ENCODE data around the gene MYO16. TPM values are rescaled to one million over a fixed set of nuclear protein-coding genes. Genes with fewer than 3 reads are reported as not detected.
"Not testable (repeated sequence)": the region's sequence is repeated elsewhere in the genome, so short reads cannot be mapped to it uniquely, and the experiment has no call there.

MYO16 gene
- total RNA-seq, 4 donors from 2014 or later: 0.53 TPM; not detected in 3

DNA sequence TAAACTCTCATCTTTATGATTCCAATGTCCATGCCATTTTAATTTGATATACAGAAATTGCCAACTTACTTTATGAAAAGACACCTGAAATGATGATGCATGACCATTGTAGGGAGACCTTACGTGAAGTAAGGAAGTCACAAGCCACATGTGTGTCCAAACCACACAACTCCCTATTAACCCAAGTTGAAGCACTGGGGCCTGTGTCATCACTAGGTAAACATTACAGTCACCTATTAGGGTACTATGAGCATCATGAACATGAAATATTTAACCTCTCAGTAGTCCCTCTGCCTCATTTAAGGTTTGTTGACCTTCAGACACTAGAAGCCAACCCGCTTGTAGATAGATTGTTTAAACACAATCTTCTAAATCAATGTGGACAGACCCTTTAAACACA lies 580.1 kb downstream of the MYO16 start:
- Histone ChIP-seq H3K9me3 (no peaks in the 10 kb centered on the region), H3K4me3 (no peak overlapping the region), H3K4me1 (no peaks in the 10 kb centered on the region), H3K27me3 (no peaks in the 10 kb centered on the region), H3K27ac (no peak overlapping the region), H3K36me3 (no peaks in the 10 kb centered on the region)
- TF ChIP-seq, protein P1, sequence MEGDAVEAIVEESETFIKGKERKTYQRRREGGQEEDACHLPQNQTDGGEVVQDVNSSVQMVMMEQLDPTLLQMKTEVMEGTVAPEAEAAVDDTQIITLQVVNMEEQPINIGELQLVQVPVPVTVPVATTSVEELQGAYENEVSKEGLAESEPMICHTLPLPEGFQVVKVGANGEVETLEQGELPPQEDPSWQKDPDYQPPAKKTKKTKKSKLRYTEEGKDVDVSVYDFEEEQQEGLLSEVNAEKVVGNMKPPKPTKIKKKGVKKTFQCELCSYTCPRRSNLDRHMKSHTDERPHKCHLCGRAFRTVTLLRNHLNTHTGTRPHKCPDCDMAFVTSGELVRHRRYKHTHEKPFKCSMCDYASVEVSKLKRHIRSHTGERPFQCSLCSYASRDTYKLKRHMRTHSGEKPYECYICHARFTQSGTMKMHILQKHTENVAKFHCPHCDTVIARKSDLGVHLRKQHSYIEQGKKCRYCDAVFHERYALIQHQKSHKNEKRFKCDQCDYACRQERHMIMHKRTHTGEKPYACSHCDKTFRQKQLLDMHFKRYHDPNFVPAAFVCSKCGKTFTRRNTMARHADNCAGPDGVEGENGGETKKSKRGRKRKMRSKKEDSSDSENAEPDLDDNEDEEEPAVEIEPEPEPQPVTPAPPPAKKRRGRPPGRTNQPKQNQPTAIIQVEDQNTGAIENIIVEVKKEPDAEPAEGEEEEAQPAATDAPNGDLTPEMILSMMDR (IDR thresholded peaks at IDR 0.05): no peak
- no peak for DNase-seq

DNA sequence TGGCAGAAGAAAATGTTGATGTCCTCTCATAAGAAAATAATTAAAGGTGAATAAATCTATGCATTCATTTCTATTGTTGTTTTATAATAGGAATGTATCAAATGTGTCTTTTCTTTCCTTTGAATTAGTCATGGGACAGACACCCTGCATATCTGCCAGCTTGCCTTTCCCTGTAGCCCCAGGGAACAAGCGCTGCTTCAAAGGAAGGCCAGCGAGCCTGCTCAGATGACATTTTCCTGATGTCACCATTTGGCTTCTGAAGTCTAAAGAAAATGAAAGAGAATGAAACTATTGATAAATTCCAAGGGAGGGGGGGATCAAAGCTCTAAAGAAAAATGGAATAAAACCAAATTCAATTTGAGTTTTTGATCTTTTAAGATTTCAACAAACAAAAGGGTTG lies 582.2 kb downstream of the MYO16 start:
- no peaks in the 10 kb centered on the region for H3K27me3 ChIP-seq
- DNase-seq: no peak
- H3K27ac ChIP-seq: no peak overlapping the region
- H3K4me3 ChIP-seq: no peak overlapping the region
- TF ChIP-seq, protein P1 (IDR thresholded peaks at IDR 0.05): no peak
- TF ChIP-seq POLR2A (IDR thresholded peaks at IDR 0.05): no peak
- no peaks in the 10 kb centered on the region for H3K36me3 ChIP-seq
- no peaks in the 10 kb centered on the region for H3K4me1 ChIP-seq
- H3K9me3 ChIP-seq: no peaks in the 10 kb centered on the region

DNA sequence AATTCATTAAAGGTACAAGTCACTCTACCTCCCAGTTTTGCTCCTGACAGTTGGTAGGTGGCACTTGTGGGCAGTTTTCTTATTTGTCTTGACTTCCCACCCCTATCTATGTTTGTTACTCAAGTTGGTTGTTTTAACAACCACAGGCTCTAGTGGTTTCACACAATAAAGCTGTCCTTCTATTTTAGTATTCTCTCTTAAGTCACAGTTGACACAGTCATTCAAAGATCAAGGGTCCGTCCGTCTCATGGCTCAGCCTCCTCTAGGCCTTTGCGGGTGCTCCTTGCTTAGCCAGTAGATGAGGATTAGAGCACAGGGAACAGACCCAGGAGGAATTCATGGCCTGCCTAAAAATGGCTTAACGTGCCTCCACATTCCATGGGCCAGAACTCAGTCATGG lies 583.2 kb downstream of the MYO16 start:
- Histone ChIP-seq H3K27me3 (no peaks in the 10 kb centered on the region), H3K27ac (no peak overlapping the region), H3K4me1 (no peaks in the 10 kb centered on the region), H3K36me3 (no peaks in the 10 kb centered on the region), H3K4me3 (no peak overlapping the region), H3K9me3 (no peaks in the 10 kb centered on the region)
- no peak for DNase-seq
- TF ChIP-seq, protein P1 (IDR thresholded peaks at IDR 0.05): no peak
- no peak for TF ChIP-seq POLR2A (IDR thresholded peaks at IDR 0.05)

DNA sequence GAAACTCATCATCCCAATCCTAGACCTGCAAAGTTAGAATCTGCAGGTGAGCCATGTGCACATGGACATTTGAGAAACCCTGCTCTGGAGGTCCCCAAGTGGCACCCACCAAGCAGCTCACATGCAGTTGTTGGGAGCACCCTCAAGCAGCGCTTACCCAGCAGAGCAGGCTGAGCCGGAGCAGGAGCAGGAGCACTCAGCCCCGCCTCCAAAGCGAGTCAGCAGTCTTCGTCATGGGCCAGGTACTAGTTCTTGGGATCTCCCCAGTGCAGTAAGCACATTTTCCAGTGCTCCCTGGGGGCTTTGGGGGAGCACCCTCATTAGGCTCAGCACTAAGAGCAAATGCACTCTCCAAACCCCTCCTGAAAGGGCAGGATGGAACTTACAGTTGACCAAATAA lies 584.3 kb downstream of the MYO16 start:
- Histone ChIP-seq H3K4me1 (no peaks in the 10 kb centered on the region), H3K27ac (no peak overlapping the region), H3K9me3 (no peaks in the 10 kb centered on the region), H3K27me3 (no peaks in the 10 kb centered on the region), H3K4me3 (no peak overlapping the region), H3K36me3 (no peaks in the 10 kb centered on the region)
- TF ChIP-seq POLR2A (IDR thresholded peaks at IDR 0.05): no peak
- TF ChIP-seq, protein P1 (IDR thresholded peaks at IDR 0.05): no peak
- no peak for DNase-seq

DNA sequence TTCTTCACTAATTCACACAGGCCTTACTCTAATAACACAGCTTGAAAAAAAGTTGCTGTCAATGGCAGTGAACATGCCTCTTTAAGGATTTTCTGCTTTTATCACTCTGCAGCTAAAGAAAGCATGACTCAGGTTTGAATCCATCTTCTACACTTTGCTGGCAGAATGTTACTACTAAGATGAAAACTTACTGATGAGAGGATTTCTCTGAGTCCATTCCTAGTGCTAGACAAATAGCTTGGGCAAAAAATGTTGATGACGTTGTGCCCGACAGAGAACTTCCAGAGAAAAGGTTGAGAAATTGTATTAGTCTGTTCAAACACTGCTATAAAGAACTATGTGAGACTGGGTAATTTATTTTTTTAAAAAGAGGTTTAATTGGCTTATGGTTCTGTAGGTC lies 585.0 kb downstream of the MYO16 start:
- H3K27me3 ChIP-seq: no peaks in the 10 kb centered on the region
- TF ChIP-seq, protein P1 (IDR thresholded peaks at IDR 0.05): no peak
- no peak for TF ChIP-seq POLR2A (IDR thresholded peaks at IDR 0.05)

DNA sequence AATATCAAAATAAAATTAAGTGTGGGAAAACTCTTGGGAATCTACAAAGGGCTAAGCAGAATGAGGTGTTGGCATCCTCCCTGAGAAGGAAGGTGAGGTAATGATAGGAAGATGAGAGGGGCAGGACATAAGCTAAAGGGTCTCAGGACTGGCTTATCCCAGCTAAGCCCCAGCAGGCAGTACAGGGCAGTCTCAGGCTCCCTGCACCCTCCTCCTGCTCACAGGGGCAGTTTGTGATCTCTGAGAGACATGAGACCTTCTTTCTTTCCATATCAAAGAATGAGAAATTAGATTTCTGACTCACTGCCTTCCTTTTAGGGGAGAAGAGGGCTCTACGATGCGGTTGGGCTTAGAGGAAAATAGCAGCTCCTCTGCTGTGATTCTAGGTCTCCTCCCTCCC lies 586.0 kb downstream of the MYO16 start:
- no peak overlapping the region for H3K27ac ChIP-seq
- TF ChIP-seq, protein P1 (IDR thresholded peaks at IDR 0.05): no peak
- no peak for TF ChIP-seq POLR2A (IDR thresholded peaks at IDR 0.05)
- H3K4me3 ChIP-seq: no peak overlapping the region
- no peaks in the 10 kb centered on the region for H3K27me3 ChIP-seq
- no peak for DNase-seq
- H3K36me3 ChIP-seq: no peaks in the 10 kb centered on the region
- no peaks in the 10 kb centered on the region for H3K4me1 ChIP-seq
- H3K9me3 ChIP-seq: no peaks in the 10 kb centered on the region

More for the DNA sequence above, 585.0 kb downstream of the MYO16 start:
- DNase-seq: no peak
- no peak overlapping the region for H3K27ac ChIP-seq
- no peaks in the 10 kb centered on the region for H3K36me3 ChIP-seq
- H3K4me1 ChIP-seq: no peaks in the 10 kb centered on the region
- H3K9me3 ChIP-seq: no peaks in the 10 kb centered on the region
- no peak overlapping the region for H3K4me3 ChIP-seq

DNA sequence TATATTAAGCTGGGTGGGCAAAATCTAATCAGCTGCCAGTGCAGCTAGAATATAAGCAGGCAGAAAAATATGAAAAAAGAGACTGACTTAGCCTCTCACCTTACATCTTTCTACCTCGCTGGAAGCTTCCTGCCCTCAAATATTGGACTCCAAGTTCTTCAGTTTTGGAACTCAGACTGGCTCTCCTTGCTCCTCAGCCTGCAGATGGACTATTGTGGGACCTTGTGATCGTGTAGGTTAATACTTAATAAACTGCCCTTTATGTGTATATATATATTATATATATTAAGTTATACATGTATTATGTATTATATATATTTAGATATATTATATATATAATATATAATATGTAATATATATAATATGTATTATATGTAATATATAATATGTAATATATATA lies 588.1 kb downstream of the MYO16 start:
- not testable (repeated sequence) for H3K4me3 ChIP-seq, H3K27ac ChIP-seq, H3K4me1 ChIP-seq, H3K9me3 ChIP-seq, DNase-seq, H3K27me3 ChIP-seq, H3K36me3 ChIP-seq
